HCT116 (cell line): Measurements from ENCODE around the gene MAP1LC3B. TPM values are rescaled to one million over a fixed set of nuclear protein-coding genes. Genes with fewer than 3 reads are reported as not detected.

Experiments used
- ATAC-seq: fragments of 200-7000 bp; cut with Tn5 transposase; 2 replicates; pipeline ENCODE4 v1.9.1; 2020; ENCODE audit warnings: mild to moderate bottlenecking, moderate library complexity
- BruUV-seq: library from RNA; stranded (reverse); fragments of 400-500 nt; replicated peaks from 2 replicates; lab custom pipeline; 2021; lab: Mats Ljungman, UMichigan
- CTCF ChIA-PET: fragments of 300-600 bp; sonication (Branson Sonifier 250); formaldehyde crosslinking; loops from one replicate; lab custom pipeline; 2021; ENCODE audit warnings: antibody characterized with exemption; lab: Charles Lee
- POLR2A ChIA-PET: fragments of 300-600, 350-600 bp; sonication (Branson Sonifier 250); formaldehyde crosslinking; loops from one replicate; lab custom pipeline; 2021; ENCODE audit warnings: antibody characterized with exemption; lab: Charles Lee
- RAD21 ChIA-PET, 2 experiments: fragments of 300-600 bp; sonication (Branson Sonifier 250); formaldehyde crosslinking; loops; one replicate each; lab custom pipeline; 2023; ENCODE audit warnings: low total read pairs in 2 of 2; ENCODE audit not compliant: uncharacterized antibody in 2 of 2, unreplicated experiment in 2 of 2, low non-redundant PET in 1 of 2; lab: Charles Lee
- DNase-seq: peaks from one replicate; pipeline ENCODE4 v3.0.0-alpha.2; 2010; ENCODE audit warnings: low read depth, low spot score
- H2AFZ ChIP-seq: fragments of 200-600 bp; shearing (Covaris generic), sonication (generic); 2 replicates; pipeline ENCODE4 v1.6.1; 2017; ENCODE audit warnings: low read depth, mixed run types, mixed read lengths, antibody characterized with exemption, low read length; ENCODE audit not compliant: poor library complexity, severe bottlenecking
- H3K27ac ChIP-seq: 2 replicates; pipeline ENCODE4 v1.5.1; 2012; ENCODE audit warnings: low read depth, low read length
- H3K27me3 ChIP-seq: fragments of 200-600 bp; sonication (generic); 2 replicates; pipeline ENCODE4 v1.6.1; 2016; ENCODE audit warnings: mixed run types, low read length, mixed read lengths; ENCODE audit not compliant: insufficient read depth
- H3K36me3 ChIP-seq, 2 experiments: fragments of 200-500 bp in 1 of 2; fragments of 200-600 bp in 1 of 2; sonication (Bioruptor generic) in 1 of 2; sonication (generic) in 1 of 2; 2 replicates each; pipeline versions ENCODE4 v1.5.1 to v1.6.1; 2014 to 2016; ENCODE audit warnings: low read length in 2 of 2, inconsistent platforms in 1 of 2, mixed read lengths in 1 of 2, mixed run types in 1 of 2; ENCODE audit not compliant: insufficient read depth in 2 of 2, control insufficient read depth in 1 of 2
- H3K4me1 ChIP-seq, 2 experiments: fragments of 200-600 bp in 1 of 2; sonication (generic) in 1 of 2; 2 replicates each; pipeline versions ENCODE4 v1.5.1 to v1.6.1; 2012 to 2017; ENCODE audit warnings: low read length in 2 of 2, inconsistent platforms in 1 of 2, mild to moderate bottlenecking in 1 of 2, mixed read lengths in 1 of 2, mixed run types in 1 of 2, moderate library complexity in 1 of 2; ENCODE audit not compliant: insufficient read depth in 2 of 2, control insufficient read depth in 1 of 2
- H3K4me2 ChIP-seq: fragments of 200-600 bp; sonication (generic); 2 replicates; pipeline ENCODE4 v1.6.1; 2017; ENCODE audit warnings: mixed run types, low read length, mixed read lengths
- H3K4me3 ChIP-seq, 2 experiments: fragments of 200-600 bp in 1 of 2; sonication (generic) in 1 of 2; replicated peaks in 1 of 2; 2 replicates each; pipeline ENCODE4 v1.5.1; 2011 to 2016; ENCODE audit warnings: low read length in 2 of 2, control low read depth in 1 of 2, low read depth in 1 of 2, mild to moderate bottlenecking in 1 of 2, mixed read lengths in 1 of 2, mixed run types in 1 of 2
- H3K79me2 ChIP-seq: fragments of 200-600 bp; sonication (generic); 2 replicates; pipeline ENCODE4 v1.6.1; 2017; ENCODE audit warnings: mild to moderate bottlenecking, mixed run types, low read length, moderate library complexity, mixed read lengths; ENCODE audit not compliant: insufficient read depth
- H3K9ac ChIP-seq: fragments of 200-600 bp; sonication (generic); 2 replicates; pipeline ENCODE4 v1.6.1; 2016; ENCODE audit warnings: low read length, mixed read lengths
- H3K9me2 ChIP-seq: fragments of 200-600 bp; sonication (generic), shearing (Covaris generic); 2 replicates; pipeline ENCODE4 v1.6.1; 2017; ENCODE audit warnings: mixed run types, mild to moderate bottlenecking, moderate library complexity; ENCODE audit not compliant: insufficient read depth
- H3K9me3 ChIP-seq, 2 experiments: fragments of 200-500 bp in 1 of 2; fragments of 200-600 bp in 1 of 2; sonication (Bioruptor generic) in 1 of 2; sonication (generic) in 1 of 2; 2 replicates each; pipeline ENCODE4 v1.6.1; 2014 to 2017; ENCODE audit warnings: low read length in 2 of 2, mixed read lengths in 2 of 2, inconsistent platforms in 1 of 2, low read depth in 1 of 2, mild to moderate bottlenecking in 1 of 2, mixed run types in 1 of 2, moderate library complexity in 1 of 2; ENCODE audit not compliant: control insufficient read depth in 1 of 2, insufficient read depth in 1 of 2
- H4K20me1 ChIP-seq: fragments of 200-600 bp; sonication (generic), shearing (Covaris generic); 2 replicates; pipeline ENCODE4 v1.6.1; 2017; ENCODE audit warnings: mixed run types, mild to moderate bottlenecking, moderate library complexity; ENCODE audit not compliant: insufficient read depth
- CEBPB ChIP-seq: IDR thresholded peaks from 2 replicates; pipeline ENCODE4 v1.6.1; 2012; ENCODE audit warnings: low read depth
- EGR1 ChIP-seq: IDR thresholded peaks from 2 replicates; pipeline ENCODE4 v1.6.1; 2012; ENCODE audit warnings: low read depth
- ELF1 ChIP-seq: IDR thresholded peaks from 2 replicates; pipeline ENCODE4 v1.6.1; 2012; ENCODE audit warnings: low read depth, borderline replicate concordance
- EZH2 ChIP-seq: fragments of 200-600 bp; sonication (generic); IDR thresholded peaks from 2 replicates; pipeline ENCODE4 v1.6.1; 2017; ENCODE audit warnings: antibody characterized with exemption, mixed run types
- FOSL1 ChIP-seq: IDR thresholded peaks from 2 replicates; pipeline ENCODE4 v1.6.1; 2012; ENCODE audit warnings: low read depth
- REST ChIP-seq: IDR thresholded peaks from 2 replicates; pipeline ENCODE4 v1.6.1; 2012; ENCODE audit warnings: low read depth
- TCF7L2 ChIP-seq: IDR thresholded peaks from 2 replicates; pipeline ENCODE4 v1.7.0; 2011; ENCODE audit warnings: borderline replicate concordance, inconsistent platforms; ENCODE audit not compliant: insufficient read depth, insufficient read length; ENCODE audit errors: extremely low read depth
- YY1 ChIP-seq: IDR thresholded peaks from 2 replicates; pipeline ENCODE4 v1.6.1; 2011; ENCODE audit warnings: low read length, low read depth, moderate library complexity, mild to moderate bottlenecking; ENCODE audit not compliant: insufficient replicate concordance; ENCODE audit errors: extremely low read depth
- ZFX ChIP-seq: fragments of 450-650 bp; IDR thresholded peaks from 2 replicates; pipeline ENCODE4 v1.6.1; 2017
- ZNF274 ChIP-seq: fragments of 200-500 bp; sonication (Bioruptor generic); IDR thresholded peaks from 2 replicates; pipeline ENCODE4 v1.6.1; 2014; ENCODE audit warnings: mild to moderate bottlenecking, low read depth, low read length, inconsistent platforms
- intact Hi-C: fragments of 100-400 bp; cut with micrococcal nuclease; formaldehyde crosslinking; loops from 2 replicates; pipeline ENCODE4 v1.10.0; 2022
- total RNA-seq: library from RNA; stranded (reverse); gene quantifications from one replicate; pipeline ENCODE4 v1.2.1, GENCODE V29; 2021; ENCODE audit not compliant: unreplicated experiment
- TF ChIP-seq, protein P1 (sequence below): IDR thresholded peaks from 2 replicates; pipeline ENCODE4 v1.6.1; 2012

The MAP1LC3B gene
- total RNA-seq, 1 experiment from 2014 or later, result 93.8 TPM

GRCh38 chr16:87432330-87432915, 40.3 kb downstream of the MAP1LC3B start:
- peaks cover 3 to 7% of the 10 kb centered on the region in 2 experiments; a peak in 3 of 4 replicates for H3K36me3 ChIP-seq
- no peak overlapping the region for H3K4me3 ChIP-seq
- H3K9ac ChIP-seq, result no peak overlapping the region
- no TSS peak for BruUV-seq
- ChIA-PET RAD21 (no interaction called here), POLR2A (no interaction called here), CTCF (interaction anchor here (1.2 kb wide), 1 partner anchor 11 kb away, joined by 4 read pairs; no protein-coding TSS in a partner anchor)
- H3K4me1 ChIP-seq, result no peaks in the 10 kb centered on the region
- H4K20me1 ChIP-seq, result peaks cover 4% of the 10 kb centered on the region; the same call in 1 of the 2 replicates
- H3K9me2 ChIP-seq, result no peaks in the 10 kb centered on the region
- no peaks in the 10 kb centered on the region for H3K9me3 ChIP-seq
- ATAC-seq (no peak), DNase-seq (no peak)
- H3K27me3 ChIP-seq, result no peaks in the 10 kb centered on the region
- H2AFZ ChIP-seq, result no peak overlapping the region
- intact Hi-C loops, result no loop called here
- TF ChIP-seq, protein P1, sequence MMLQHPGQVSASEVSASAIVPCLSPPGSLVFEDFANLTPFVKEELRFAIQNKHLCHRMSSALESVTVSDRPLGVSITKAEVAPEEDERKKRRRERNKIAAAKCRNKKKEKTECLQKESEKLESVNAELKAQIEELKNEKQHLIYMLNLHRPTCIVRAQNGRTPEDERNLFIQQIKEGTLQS, result no peak
- no peak overlapping the region for H3K4me2 ChIP-seq
- no peak overlapping the region for H3K27ac ChIP-seq
- peaks cover 21% of the 10 kb centered on the region for H3K79me2 ChIP-seq

GRCh38 chr16:87434146-87434667, 42.1 kb downstream of the MAP1LC3B start:
- ATAC-seq, result no peak

More at GRCh38 chr16:87434146-87434667, 42.1 kb downstream of the MAP1LC3B start:
- no peak for TF ChIP-seq ZNF274
- no peak for TF ChIP-seq TCF7L2
- TF ChIP-seq YY1, result no peak
- no peak for TF ChIP-seq REST
- no peak for TF ChIP-seq ZFX
- no peak for TF ChIP-seq ELF1
- TF ChIP-seq FOSL1, result no peak
- no peak for TF ChIP-seq EGR1
- TF ChIP-seq CEBPB, result no peak
- no peak for TF ChIP-seq EZH2
- Histone ChIP-seq H3K4me1 (no peaks in the 10 kb centered on the region), H3K9ac (no peak overlapping the region), H3K36me3 (peaks cover 3 to 4% of the 10 kb centered on the region in 2 experiments; a peak in 2 of 4 replicates), H2AFZ (no peak overlapping the region), H3K27me3 (no peaks in the 10 kb centered on the region), H3K9me2 (no peaks in the 10 kb centered on the region), H3K27ac (no peak overlapping the region), H3K9me3 (no peaks in the 10 kb centered on the region), H3K4me3 (no peak overlapping the region), H3K4me2 (no peak overlapping the region), H3K79me2 (peaks cover 31% of the 10 kb centered on the region), H4K20me1 (peaks cover 4% of the 10 kb centered on the region; the same call in 1 of the 2 replicates)
- ChIA-PET CTCF (no interaction called here), RAD21 (no interaction called here), POLR2A (no interaction called here)
- intact Hi-C loops, result no loop called here
- no TSS peak for BruUV-seq
- DNase-seq, result no peak
